SK-N-SH treated with all-trans-retinoic acid at 6 μM for 48 hours (cell line): ENCODE data around the gene TDRKH.

ENCODE experiments used
- ARNTL ChIP-seq: fragments of 450-650 bp; formaldehyde crosslinking; IDR thresholded peaks from 2 replicates; pipeline ENCODE4 v1.5.0; 2020; ENCODE audit warnings: low read depth, mild to moderate bottlenecking, moderate library complexity, borderline replicate concordance
- CREB5 ChIP-seq: fragments of 250-450 bp; sonication (Bioruptor Pico); IDR thresholded peaks from 2 replicates; pipeline ENCODE4 v1.5.1; 2020; ENCODE audit warnings: low read depth, mild to moderate bottlenecking, moderate library complexity
- CSDC2 ChIP-seq: fragments of 250-450 bp; sonication (Bioruptor Pico); IDR thresholded peaks from 2 replicates; pipeline ENCODE4 v1.5.0; 2020; ENCODE audit warnings: mild to moderate bottlenecking, moderate library complexity
- GLIS3 ChIP-seq: fragments of 250-450 bp; sonication (Bioruptor Pico); IDR thresholded peaks from 2 replicates; pipeline ENCODE4 v1.5.0; 2020; ENCODE audit warnings: mild to moderate bottlenecking, moderate library complexity
- OSR1 ChIP-seq: fragments of 250-450 bp; sonication (Bioruptor Pico); IDR thresholded peaks from 2 replicates; pipeline ENCODE4 v1.8.0; 2022; ENCODE audit warnings: moderate library complexity, mild to moderate bottlenecking, inconsistent platforms
- PATZ1 ChIP-seq: fragments of 250-450 bp; sonication (Bioruptor Pico); IDR thresholded peaks from 2 replicates; pipeline ENCODE4 v1.8.0; 2020; ENCODE audit warnings: mild to moderate bottlenecking, moderate library complexity, borderline replicate concordance
- POU6F1 ChIP-seq: fragments of 250-450 bp; sonication (Bioruptor Pico); IDR thresholded peaks from 2 replicates; pipeline ENCODE4 v1.8.0; 2021; ENCODE audit warnings: low read depth, mild to moderate bottlenecking, moderate library complexity, borderline replicate concordance
- PPARA ChIP-seq: fragments of 250-450 bp; sonication (Bioruptor Pico); IDR thresholded peaks from 2 replicates; pipeline ENCODE4 v1.5.0; 2020; ENCODE audit warnings: mild to moderate bottlenecking, borderline replicate concordance
- RARB ChIP-seq: fragments of 250-450 bp; sonication (Bioruptor Pico); IDR thresholded peaks from 2 replicates; pipeline ENCODE4 v1.8.0; 2021; ENCODE audit warnings: mild to moderate bottlenecking, moderate library complexity
- ZC3H10 ChIP-seq: fragments of 250-450 bp; sonication (Bioruptor Pico); IDR thresholded peaks from 2 replicates; pipeline ENCODE4 v1.5.1; 2021; ENCODE audit warnings: mild to moderate bottlenecking, moderate library complexity
- ZFP3 ChIP-seq: fragments of 250-450 bp; sonication (Bioruptor Pico); IDR thresholded peaks from 2 replicates; pipeline ENCODE4 v1.5.0; 2020; ENCODE audit warnings: mild to moderate bottlenecking, moderate library complexity
- ZFP30 ChIP-seq: fragments of 450-650 bp; formaldehyde crosslinking; IDR thresholded peaks from 2 replicates; pipeline ENCODE4 v1.5.0; 2022; ENCODE audit warnings: mild to moderate bottlenecking, moderate library complexity
- ZNF8 ChIP-seq: fragments of 450-650 bp; formaldehyde crosslinking; IDR thresholded peaks from 2 replicates; pipeline ENCODE4 v1.5.0; 2020; ENCODE audit warnings: mild to moderate bottlenecking, moderate library complexity

GRCh38 chr1:151801310-151801820, 11.1 kb upstream of the TDRKH start:
- TF ChIP-seq PATZ1 (CRISPR knock-in tag) (no peak), GLIS3 (CRISPR knock-in tag) (no peak), CREB5 (CRISPR knock-in tag) (no peak), POU6F1 (no peak), ZNF8 (CRISPR knock-in tag) (no peak), ARNTL (CRISPR knock-in tag) (no peak), ZFP3 (CRISPR knock-in tag) (no peak), ZFP30 (no peak), OSR1 (CRISPR knock-in tag) (no peak), PPARA (CRISPR knock-in tag) (no peak), RARB (CRISPR knock-in tag) (no peak), CSDC2 (CRISPR knock-in tag) (no peak), ZC3H10 (CRISPR knock-in tag) (no peak)
